NK-92 (cell line): ENCODE results near the gene ATP13A2.
"Not testable (repeated sequence)": the region's sequence is repeated elsewhere in the genome, so short reads cannot be mapped to it uniquely, and the experiment has no call there.

Source experiments
- DNase-seq: peaks from one replicate; lab custom pipeline; 2025; ENCODE audit not compliant: unreplicated experiment; lab: John Stamatoyannopoulos, UW

ATP13A2 gene

DNA sequence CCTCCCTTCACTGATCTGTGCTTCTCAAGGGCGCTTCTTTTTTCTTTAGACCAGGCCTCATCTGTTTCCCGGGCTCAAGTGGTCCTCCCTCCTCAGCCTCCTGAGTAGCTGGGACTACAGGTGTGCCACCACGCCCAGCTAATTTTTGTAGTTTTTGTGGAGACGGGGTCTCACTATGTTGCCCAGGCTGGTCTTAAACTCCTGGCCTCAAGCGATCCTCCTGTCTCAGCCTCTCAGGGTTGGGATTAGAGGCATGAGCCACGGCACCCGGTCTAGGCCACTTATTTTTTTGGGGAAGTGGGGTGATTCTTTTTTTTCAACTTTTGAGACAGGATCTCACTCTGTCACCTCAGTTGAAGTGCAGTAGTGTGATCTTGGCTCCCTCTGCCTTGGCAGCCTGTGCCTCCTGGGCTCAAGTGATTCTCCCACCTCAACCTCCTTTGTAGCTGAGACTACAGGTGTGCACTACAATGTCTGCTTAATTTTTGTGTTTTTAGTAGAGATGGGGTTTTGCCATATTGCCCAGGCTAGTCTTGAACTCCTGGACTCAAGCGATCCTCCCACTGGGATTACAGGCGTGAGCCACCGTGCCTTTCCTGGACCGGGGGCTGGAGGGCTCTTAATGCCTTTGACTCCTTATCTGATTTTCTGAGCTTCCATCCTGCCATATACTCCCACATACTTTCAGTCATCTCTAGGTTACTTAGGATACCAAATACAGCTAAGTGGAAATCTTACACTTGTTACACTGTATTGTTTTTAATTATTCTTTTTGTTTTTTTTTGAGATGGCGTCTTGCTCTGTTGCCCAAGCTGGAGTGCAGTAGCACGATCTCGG, 50.2 kb downstream of the ATP13A2 start:
- no peak for DNase-seq

GRCh38 chr1:16960560-16961296, 51.0 kb downstream of the ATP13A2 start:
- DNase-seq, result no peak

DNA sequence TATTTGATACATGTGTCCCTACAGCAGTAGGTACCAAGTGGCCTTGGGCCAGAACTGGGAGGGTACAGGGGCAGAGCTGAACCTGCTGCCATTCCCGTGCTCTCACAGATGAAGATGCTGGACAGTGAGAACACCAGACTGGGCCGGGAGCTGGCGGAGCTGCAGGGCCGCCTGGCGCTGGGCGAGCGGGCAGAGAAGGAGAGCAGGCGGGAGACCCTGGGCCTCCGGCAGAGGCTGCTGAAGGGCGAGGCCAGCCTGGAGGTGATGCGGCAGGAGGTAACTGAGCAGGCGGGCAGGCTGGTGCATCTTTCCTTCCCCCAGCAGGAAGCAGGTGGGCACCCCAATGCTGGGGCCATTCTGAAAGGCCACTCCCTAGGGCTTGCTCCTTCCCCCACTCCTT, 53.3 kb downstream of the ATP13A2 start:
- no peak for DNase-seq

DNA sequence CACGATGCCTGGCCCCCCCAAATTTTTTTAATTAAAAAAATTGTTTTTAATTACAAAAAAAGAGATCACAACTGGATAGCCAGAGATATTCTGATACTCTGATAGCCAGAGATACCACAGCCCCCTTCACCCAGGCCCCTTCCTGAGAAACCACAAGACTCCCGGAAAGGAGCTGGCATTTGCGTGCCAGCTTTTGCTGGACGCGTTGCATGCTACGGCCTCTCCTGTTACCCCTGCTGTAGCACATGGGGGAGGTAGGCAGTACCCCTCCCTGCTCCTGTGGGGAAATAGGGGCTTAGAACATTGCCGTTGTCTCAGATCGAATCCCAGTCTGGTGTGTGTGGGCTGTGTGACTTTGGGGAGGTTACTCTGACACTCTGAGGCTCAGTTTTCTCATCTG, 54.0 kb downstream of the ATP13A2 start:
- no peak for DNase-seq

- DNase-seq, result no peak
Observed at GRCh38 chr1:16956775-16957174, 55.0 kb downstream of the ATP13A2 start.

DNA sequence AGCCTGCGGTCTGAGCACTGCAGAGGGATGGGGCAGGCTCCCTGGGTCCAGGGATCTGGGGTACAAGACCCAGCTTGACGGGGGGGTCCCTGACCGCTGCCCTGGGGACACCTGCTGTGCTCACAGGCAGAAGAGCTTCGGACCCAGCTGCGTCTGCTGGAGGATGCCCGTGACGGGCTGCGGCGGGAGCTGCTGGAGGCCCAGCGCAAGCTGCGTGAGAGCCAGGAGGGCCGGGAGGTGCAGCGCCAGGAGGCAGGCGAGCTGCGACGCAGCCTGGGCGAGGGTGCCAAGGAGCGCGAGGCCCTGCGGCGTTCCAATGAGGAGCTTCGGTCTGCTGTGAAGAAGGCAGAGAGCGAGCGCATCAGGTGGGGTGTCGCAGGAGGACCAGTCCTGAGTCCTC, 56.5 kb downstream of the ATP13A2 start:
- DNase-seq, result no peak

- DNase-seq, result no peak
Observed at GRCh38 chr1:16954579-16954978, 57.1 kb downstream of the ATP13A2 start.

DNA sequence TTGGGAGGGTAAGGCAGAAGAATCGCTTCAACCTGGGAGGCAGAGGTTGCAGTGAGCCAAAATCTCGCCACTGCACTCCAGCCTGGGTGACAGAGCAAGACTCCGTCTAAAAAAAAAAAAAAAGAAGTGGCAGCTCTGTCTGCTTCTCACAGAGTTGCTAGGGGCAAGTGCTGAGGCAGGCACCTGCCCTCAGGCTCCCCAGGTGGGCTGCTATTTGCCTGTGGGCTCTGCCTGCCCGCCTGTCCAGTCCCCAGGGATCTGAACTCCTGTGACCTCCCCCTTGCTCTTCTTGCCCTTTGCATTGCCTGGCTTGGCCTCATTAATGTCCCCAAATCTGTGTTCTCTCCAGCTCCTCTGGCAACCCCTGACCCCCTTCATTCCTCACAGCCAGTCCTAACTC, 59.4 kb downstream of the ATP13A2 start:
- DNase-seq, result not testable (repeated sequence)

GRCh38 chr1:16949026-16949425, 62.7 kb downstream of the ATP13A2 start:
- not testable (repeated sequence) for DNase-seq

DNA sequence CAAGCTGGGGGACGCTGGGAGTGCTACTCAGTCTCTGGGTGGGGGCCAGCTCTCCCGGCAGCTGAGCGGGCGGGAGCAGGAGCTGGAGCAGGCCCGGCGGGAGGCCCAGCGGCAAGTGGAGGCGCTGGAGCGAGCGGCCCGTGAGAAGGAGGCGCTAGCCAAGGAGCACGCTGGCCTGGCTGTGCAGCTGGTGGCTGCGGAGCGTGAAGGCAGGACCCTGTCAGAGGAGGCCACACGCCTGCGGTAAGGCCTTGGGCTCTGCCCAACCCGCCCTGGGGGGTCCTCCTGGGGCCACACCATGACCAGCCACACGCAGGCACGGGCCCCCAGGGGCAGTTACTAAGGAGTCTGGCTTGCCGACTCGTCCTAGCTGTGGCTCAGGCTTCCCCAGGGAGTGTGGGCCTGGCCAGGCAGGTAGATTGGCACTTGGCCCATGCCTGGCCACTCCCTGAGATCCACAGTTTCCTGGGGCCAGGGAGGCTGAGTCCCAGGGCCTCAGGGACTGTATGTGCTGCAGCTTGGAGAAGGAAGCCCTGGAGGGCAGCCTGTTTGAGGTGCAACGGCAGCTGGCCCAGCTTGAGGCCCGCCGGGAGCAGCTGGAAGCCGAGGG, 63.3 kb downstream of the ATP13A2 start:
- not testable (repeated sequence) for DNase-seq

DNA sequence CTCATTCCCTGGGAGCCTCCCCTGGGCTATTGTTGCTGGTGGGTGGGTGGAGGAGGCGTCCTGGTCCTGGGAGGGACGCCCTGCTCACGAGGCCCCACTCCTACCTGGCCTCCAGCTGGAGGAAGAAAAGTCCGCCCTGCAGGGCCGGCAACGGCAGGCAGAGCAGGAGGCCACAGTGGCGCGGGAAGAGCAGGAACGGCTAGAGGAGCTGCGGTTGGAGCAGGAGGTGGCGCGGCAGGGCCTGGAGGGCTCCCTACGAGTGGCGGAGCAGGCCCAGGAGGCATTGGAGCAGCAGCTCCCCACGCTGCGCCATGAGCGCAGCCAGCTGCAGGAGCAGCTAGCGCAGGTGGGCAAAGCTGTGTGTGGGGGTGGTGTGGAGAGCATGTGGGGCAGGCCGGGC, 65.1 kb downstream of the ATP13A2 start:
- DNase-seq, result no peak

- DNase-seq, result not testable (repeated sequence)
Observed at GRCh38 chr1:16946185-16946584, 65.5 kb downstream of the ATP13A2 start.

DNA sequence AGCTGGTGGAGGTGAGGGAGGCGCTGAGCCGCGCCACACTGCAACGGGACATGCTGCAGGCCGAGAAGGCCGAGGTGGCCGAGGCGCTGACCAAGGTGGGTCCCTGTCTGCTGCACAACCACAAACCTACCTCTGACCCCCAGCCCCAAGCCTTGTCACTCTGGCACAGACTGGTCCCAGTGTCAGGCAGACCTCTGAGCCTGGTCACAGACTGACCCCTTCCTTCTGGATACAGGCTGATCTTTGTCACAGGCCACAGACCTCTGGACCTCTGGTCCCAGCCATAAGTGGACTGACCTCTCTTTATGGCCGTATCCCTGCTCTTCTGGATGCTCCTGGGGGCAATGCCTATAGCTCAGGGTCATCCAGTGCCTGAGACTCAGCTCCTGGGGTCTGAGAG, 66.2 kb downstream of the ATP13A2 start:
- not testable (repeated sequence) for DNase-seq

GRCh38 chr1:16944038-16944437, 67.7 kb downstream of the ATP13A2 start:
- DNase-seq, result no peak

DNA sequence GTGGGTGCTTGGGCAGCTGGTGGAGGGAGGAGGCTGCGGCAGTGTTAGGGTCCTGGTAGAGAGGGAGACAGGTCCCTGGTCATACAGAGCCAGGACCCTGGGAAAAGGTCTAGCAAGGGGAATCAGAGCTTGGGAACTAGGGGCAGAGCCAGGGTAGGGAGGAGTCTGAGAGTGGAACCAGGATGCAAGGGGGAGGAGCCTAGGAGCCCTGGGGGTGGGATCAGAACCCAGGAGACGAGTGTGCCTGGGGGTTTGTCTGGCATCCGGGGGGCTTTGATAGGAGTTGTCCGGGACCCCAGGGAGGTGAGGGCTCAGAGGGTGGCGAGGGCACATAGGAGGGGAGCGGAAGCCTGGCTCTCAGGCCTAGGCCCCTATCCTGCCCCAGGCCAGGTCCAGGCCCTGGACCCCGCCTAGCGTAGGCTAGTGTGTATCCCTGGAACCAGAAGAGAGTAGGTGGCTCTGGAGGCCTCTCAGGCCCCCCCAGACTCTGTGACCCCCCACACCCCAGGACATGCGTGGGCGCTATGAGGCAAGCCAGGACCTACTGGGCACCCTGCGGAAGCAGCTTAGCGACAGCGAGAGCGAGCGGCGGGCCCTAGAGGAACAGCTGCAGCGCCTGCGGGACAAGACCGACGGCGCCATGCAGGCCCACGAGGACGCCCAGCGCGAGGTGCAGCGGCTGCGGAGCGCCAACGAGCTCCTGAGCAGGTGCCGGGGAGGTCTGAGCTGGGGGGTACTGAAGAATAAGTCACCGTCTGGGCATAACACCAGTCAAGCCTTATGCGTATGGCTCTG, 72.1 kb downstream of the ATP13A2 start:
- not testable (repeated sequence) for DNase-seq

DNA sequence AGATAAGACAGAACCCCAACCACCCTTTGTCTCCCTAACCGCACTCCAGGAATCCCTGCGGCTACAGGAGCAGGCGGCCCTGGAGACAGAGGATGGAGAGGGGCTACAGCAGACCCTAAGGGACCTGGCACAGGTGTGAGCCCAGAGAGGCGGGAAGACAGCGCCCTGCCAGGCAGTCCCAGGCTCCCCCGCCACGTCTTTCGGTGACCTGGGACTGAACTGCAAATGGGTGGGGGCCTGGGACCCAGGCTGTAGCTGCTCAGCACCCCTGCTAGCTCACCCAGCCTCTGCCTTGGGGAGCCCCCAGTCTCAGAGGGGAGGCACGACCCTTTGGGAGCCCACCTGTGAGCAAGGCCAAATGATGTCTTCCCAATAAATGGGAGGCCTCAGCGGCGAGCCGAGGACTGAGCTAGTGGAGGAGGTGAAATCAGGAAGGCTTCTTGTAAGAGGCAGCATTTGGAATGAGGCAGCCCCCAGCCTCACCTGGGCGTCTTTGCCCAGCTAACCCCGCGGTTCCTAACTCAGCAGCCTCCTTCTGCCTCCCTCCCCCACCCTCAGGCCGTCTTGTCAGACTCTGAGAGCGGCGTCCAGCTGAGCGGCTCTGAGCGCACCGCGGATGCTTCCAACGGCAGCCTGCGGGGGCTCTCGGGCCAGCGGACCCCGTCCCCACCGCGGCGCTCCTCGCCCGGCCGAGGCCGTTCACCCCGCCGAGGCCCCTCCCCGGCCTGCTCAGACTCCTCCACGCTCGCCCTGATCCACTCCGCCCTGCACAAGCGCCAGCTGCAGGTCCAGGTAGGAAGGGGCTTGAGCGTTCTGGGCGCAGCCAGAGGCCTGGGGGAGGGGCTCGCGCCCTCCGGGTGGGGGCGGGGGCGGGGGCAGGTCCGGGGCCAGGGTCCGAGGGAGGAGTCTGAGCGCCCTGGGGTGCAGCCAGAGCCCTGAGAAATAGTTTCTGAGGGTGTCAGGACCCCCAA, 73.1 kb downstream of the ATP13A2 start:
- no peak for DNase-seq

GRCh38 chr1:16936580-16936979, 75.1 kb downstream of the ATP13A2 start:
- DNase-seq, result not testable (repeated sequence)
